RWPE1 (cell line): ENCODE data around the gene DOCK1.

Experiments
- CTCF ChIA-PET: fragments of 350-600 bp; sonication (Branson Sonifier 250); formaldehyde crosslinking; extraction: SDS; loops from one replicate; lab custom pipeline; 2021; lab: Yijun Ruan, JAX
- POLR2A ChIA-PET: fragments of 400-600 bp; formaldehyde crosslinking; extraction: SDS; loops from one replicate; lab custom pipeline; 2020; ENCODE audit warnings: antibody characterized with exemption; ENCODE audit not compliant: low non-redundant PET; lab: Yijun Ruan, JAX
- DNase-seq: peaks from one replicate; pipeline ENCODE4 v3.0.0; 2012; ENCODE audit warnings: low spot score
- H3K27ac ChIP-seq: fragments of 450-650 bp; 2 replicates; pipeline ENCODE4 v1.5.1; 2017
- TF ChIP-seq, protein P1 (sequence below): fragments of 450-650 bp; conservative IDR thresholded peaks from 2 replicates; pipeline ENCODE4 v1.5.1; 2017; ENCODE audit warnings: low read depth, mild to moderate bottlenecking

DOCK1 gene

GRCh38 chr10:127320176-127320575, 414.9 kb downstream of the DOCK1 start:
- TF ChIP-seq, protein P1, sequence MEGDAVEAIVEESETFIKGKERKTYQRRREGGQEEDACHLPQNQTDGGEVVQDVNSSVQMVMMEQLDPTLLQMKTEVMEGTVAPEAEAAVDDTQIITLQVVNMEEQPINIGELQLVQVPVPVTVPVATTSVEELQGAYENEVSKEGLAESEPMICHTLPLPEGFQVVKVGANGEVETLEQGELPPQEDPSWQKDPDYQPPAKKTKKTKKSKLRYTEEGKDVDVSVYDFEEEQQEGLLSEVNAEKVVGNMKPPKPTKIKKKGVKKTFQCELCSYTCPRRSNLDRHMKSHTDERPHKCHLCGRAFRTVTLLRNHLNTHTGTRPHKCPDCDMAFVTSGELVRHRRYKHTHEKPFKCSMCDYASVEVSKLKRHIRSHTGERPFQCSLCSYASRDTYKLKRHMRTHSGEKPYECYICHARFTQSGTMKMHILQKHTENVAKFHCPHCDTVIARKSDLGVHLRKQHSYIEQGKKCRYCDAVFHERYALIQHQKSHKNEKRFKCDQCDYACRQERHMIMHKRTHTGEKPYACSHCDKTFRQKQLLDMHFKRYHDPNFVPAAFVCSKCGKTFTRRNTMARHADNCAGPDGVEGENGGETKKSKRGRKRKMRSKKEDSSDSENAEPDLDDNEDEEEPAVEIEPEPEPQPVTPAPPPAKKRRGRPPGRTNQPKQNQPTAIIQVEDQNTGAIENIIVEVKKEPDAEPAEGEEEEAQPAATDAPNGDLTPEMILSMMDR, result no peak
- no peak for DNase-seq
- H3K27ac ChIP-seq, result no peak overlapping the region
- ChIA-PET POLR2A (no interaction called here), CTCF (no interaction called here)

DNA sequence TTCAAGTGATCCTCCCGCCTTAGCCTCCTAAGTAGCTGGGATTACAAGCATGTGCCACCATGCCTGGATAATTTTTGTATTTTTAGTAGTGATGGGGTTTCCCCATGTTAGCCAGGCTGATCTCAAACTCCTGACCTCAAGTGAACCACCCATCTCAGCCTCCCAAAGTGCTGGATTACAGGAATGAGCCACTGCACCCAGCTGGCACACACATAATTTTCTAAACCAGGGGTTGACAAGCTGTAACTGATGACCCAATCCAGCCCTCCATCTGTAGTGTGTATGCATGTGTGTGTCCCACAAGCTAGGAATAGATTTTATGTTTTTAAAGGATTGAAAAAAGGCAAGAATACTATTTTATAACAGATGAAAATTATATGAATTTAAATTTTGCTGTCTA, 417.1 kb downstream of the DOCK1 start:
- ChIA-PET POLR2A (no interaction called here), CTCF (interaction anchor here (0.5 kb wide), 1 partner anchor 27 kb away, joined by 3 read pairs; no protein-coding TSS in a partner anchor)
- no peak overlapping the region for H3K27ac ChIP-seq
- TF ChIP-seq, protein P1, result no peak
- no peak for DNase-seq

GRCh38 chr10:127325506-127325905, 420.3 kb downstream of the DOCK1 start:
- TF ChIP-seq, protein P1, result no peak
- ChIA-PET POLR2A (no interaction called here), CTCF (no interaction called here)
- no peak overlapping the region for H3K27ac ChIP-seq
- no peak for DNase-seq

DNA sequence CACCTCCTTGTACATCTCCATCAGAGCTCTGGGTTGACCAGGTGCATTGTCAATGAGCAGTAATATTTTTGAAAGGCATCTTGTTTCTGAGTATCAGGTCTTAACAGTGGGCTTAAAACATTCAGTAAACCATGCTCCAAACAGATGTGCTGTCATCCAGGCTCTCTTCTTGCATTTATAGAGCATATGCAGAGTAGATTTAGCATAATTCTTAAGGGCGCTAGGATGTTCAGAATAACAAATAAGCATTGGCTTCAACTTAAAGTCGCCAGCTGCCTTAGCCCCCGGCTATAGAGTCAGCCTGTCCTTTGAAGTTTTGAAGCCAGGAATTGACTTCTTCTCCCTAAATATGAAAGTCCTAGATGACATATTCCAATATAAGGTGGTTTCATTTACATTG, 421.7 kb downstream of the DOCK1 start:
- no peak for DNase-seq
- TF ChIP-seq, protein P1, result no peak
- POLR2A ChIA-PET, result no interaction called here
- no peak overlapping the region for H3K27ac ChIP-seq
- CTCF ChIA-PET, result no interaction called here

DNA sequence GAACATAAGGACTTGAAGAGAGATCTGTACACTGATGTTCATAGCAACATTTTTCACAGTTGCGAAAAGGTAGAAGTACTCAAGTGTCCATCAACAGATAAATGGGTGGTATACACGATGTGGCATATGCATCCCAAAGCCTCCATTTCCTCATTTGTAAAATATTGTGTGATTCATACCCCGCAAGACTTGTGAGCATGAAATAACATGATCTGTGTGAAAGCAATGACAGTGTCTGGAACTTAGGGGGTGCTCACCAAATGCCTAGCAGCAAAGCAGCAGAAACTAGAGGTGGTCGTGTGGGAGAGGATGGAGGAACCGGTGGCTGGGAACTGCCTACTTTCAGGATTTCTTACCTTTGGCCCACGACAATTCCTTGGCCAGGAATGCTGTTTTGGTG, 426.5 kb downstream of the DOCK1 start:
- DNase-seq, result no peak
- TF ChIP-seq, protein P1, result no peak
- POLR2A ChIA-PET, result no interaction called here
- CTCF ChIA-PET, result interaction anchor here (0.7 kb wide), 1 partner anchor 23 kb away, joined by 3 read pairs; no protein-coding TSS in a partner anchor
- no peak overlapping the region for H3K27ac ChIP-seq

- POLR2A ChIA-PET, result no interaction called here
- DNase-seq, result no peak
- no peak overlapping the region for H3K27ac ChIP-seq
- TF ChIP-seq, protein P1, result no peak
- CTCF ChIA-PET, result no interaction called here
Observed at GRCh38 chr10:127332631-127333030, 427.4 kb downstream of the DOCK1 start.
